Activated naive CD4-positive, alpha-beta T cell (primary cell): ENCODE results near the gene PYGB.
"Not testable (repeated sequence)": the region's sequence is repeated elsewhere in the genome, so short reads cannot be mapped to it uniquely, and the experiment has no call there.

Experiments used
- DNase-seq, 4 experiments: peaks; one replicate each; lab custom pipeline; 2025; lab: John Stamatoyannopoulos, UW

The PYGB gene

GRCh38 chr20:25314497-25315417 lies 66.9 kb downstream of the PYGB start:
- DNase-seq: no peak

- no peak for DNase-seq
Observed at GRCh38 chr20:25315418-25316210, 67.7 kb downstream of the PYGB start.

DNA sequence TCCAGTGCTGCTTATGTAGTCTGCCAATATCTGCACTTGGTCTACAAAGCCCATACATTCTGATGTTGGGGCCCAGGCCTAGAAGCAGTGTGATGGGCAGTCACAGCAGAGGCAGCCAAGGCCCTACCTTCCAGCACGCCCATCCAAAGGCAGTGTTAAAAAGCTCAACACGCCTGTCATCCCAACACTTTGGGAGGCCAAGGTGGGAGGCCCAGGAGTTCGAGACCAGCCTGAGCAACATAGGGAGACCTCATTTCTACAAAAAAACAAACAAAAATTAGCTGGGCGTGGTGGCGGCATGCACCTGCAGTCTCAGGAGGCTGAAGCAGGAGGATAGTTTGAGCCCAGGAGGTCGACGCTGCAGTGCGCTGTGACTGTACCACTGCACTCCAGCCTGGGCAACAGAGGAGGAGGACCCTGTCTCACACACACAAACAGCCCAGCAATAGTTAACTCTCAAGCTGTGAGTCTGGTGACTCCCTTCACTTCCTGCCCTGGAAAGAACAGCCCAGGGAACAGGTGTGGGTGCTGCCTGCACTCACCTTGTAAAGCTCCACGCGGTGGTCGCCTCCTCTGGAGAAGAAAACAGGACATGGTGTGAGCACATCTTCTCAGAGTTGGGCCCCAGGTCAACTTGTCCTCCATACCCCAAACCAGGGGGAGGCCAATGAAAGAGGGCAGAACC lies 68.8 kb downstream of the PYGB start:
- DNase-seq: no peak

GRCh38 chr20:25317351-25318075 lies 69.6 kb downstream of the PYGB start:
- no peak for DNase-seq

- no peak for DNase-seq
Observed at GRCh38 chr20:25318471-25319240, 70.8 kb downstream of the PYGB start.

DNA sequence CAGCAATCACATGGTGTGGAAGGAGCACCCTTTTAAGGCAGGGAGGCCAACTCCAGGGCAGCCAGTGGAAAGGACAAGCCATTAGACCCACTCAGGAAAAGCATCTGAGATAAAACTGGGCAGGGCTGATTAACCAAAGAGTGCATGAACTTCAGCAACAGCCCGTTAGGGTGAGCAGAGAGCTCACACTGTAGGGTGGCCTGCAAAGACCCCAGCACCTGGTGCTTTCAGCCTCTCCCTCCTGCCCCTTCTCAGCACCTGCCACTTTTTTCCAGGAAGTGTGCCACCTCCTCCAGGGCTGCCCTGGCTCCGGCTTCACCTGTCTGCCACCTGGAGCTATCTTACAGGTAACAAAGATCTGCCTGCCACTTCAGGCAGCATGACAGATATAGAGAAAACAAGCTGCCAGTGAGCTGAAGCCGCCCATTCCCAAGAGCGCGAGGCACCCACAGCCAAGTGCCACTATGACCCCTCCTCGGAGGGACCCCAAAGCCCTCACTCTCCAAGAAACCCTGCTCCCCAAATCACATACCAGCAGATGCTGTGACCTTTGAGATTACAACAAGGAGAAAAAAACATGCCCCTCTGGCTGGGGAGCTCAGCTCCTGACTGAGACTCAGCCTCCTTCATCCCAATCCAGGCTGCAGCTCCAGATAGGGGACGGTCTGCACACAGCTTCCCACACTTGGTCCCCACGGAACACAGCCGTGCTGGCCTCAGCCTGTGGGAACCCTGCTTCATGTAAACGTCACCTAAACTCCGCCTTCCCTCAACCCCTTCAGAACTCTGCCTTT lies 71.6 kb downstream of the PYGB start:
- DNase-seq: no peak

DNA sequence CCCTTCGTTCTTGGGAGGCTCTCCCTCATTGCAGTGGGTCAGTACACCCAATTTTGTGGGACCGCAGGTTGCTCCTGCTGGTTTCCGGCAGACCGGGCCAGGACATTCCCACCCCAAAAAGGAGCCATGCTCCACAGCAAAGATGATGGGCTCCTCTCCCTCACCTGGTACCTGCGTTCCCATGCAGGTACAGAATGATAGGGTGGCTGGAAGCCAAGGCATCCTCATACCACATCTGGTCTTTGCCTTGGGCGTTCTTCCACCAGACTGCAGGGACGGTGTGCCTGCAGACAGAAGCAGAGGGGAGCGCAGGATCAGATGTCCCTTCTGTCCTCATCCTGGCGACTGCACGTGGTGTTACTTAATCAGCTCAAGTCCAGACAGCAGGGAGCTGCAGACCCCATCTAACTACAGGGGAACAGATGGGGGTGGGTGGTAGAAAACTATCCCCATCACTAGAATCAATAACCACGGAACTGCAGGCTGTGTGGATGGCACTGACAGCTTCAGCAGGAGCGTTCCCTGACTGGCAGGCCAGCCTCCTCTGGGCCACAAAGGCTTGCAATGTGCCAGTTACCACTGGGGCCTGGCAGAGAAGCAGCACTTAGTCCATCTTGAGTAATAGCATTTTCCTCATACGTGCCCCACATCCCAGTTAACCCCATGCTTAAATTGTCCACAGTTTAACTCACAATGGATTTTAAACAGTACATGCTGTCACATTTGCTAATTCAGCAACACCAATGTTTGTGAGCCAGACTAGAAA lies 72.3 kb downstream of the PYGB start:
- DNase-seq: no peak

GRCh38 chr20:25321262-25321831 lies 73.5 kb downstream of the PYGB start:
- DNase-seq: no peak

DNA sequence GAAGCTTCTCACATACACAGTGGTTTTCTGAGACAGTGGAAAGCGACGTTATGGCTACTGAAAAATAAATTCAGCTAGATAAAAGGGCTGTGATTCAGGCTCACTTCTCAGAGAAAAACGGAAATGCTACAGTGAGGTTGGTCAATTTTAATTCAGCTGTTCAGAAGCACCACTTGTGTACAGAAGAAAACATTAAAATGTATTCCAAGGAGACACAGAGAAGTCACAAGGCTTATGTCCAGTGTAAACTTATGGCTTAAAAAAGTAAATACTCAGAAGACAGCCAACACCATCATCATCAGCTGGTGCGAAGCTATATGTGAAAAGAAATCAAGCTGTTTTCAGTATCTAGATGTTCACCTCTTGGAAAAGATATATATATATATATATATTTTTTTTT lies 74.1 kb downstream of the PYGB start:
- DNase-seq: no peak

GRCh38 chr20:25323496-25324246 lies 75.8 kb downstream of the PYGB start:
- no peak for DNase-seq

DNA sequence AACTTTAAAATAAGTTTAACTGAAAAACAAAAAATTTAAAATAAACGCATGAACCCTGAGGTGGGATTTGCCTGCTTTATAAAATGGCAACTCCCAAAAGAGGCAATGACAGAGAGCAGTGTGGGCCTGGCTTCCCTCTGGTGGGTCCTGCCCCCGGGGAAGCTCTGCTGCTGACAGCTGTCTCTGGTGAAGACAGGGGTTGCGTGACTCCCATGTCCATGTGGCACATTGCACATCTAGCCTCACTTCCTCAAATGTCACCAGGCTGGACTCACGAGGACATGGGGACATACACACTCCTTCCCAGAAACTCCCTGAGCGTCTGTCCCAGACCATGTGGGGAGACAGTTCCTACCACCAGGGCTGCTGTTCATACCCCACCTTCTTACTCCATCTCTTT lies 76.5 kb downstream of the PYGB start:
- DNase-seq: no peak

DNA sequence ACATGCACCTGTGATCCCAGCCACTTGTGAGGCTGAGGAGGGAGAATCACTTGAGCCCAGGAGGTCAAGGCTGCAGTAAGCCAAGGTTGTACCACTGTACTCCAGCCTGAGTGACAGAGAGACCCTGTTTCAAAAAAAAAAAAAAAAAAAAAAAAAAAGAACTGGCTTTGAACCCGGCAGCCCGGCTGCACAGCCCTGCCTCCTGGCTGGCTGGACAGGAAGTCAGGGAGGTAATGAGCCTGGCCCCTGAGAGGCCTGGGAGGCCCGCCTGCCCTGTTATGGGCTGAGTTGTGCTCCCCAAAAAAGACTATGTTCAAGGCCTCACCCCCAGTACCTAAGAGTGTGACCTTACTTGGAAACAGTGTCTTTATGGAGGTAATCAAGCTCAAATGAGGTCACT lies 77.2 kb downstream of the PYGB start:
- no peak for DNase-seq

DNA sequence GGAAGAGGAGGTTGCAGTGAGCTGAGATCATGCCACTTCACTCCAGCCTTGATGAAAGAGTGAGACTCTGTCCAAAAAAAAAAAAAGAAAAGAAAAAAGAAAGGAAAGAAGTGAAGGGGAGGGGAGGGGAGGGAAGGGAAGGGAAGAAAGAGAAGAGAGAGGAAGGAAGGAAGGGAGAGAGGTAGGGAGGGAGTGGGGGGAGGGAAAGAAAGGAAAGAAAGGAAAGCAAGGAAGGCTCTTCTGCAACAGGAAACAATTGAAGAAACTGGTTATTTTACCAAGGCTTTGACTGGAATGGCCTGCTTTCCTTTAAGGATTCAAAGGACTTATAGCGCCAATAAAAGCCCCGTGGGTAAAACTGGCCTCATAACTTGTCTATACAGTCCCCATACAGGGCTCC lies 78.1 kb downstream of the PYGB start:
- no peak for DNase-seq

- DNase-seq: no peak
Observed at GRCh38 chr20:25327521-25328235, 79.8 kb downstream of the PYGB start.

DNA sequence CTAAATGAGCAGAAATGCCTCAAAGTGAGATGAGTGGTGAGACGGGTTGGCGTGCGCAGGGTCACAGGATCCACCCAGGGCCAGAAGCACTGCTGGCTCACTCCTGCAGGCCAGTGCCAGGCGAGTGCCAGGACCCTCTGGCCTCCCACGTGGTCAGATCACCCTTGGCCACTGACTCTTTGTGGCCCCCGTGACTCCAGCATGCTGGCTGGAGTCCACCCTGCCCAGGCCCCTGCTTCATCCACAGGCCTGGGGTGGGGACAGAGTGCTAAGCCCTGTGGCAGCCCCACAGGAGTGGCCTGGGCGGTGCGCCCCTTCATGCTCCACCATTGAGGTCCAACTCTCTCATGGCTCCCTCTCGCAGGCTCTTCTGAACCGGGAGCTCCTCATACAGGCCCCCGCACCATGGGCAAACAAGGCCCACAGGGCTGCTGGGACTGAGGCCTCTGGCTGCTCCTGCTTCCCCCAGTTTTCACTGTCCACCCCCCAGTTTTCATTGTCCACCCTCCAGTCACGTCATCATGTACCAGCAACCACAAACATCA lies 81.1 kb downstream of the PYGB start:
- no peak for DNase-seq

DNA sequence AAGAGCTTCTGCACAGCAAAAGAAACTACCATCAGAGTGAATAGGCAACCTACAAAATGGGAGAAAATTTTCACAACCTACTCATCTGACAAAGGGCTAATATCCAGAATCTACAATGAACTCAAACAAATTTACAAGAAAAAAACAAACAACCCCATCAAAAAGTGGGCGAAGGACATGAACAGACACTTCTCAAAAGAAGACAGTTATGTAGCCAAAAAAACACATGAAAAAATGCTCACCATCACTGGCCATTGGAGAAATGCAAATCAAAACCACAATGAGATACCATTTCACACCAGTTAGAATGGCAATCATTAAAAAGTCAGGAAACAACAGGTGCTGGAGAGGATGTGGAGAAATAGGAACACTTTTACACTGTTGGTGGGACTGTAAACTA lies 87.1 kb downstream of the PYGB start:
- DNase-seq: not testable (repeated sequence)
